HG03571 (cell line): ENCODE data around the gene LNP1.
"Not testable (repeated sequence)": the region's sequence is repeated elsewhere in the genome, so short reads cannot be mapped to it uniquely, and the experiment has no call there.

ENCODE experiments used
- ATAC-seq: cut with Tn5 transposase; IDR thresholded peaks from one replicate; pipeline ENCODE4 v1.9.1; 2021; ENCODE audit not compliant: unreplicated experiment

Gene LNP1

GRCh38 chr3:100429187-100429716 lies 27.9 kb downstream of the LNP1 start:
- no peak for ATAC-seq

GRCh38 chr3:100436951-100437350 lies 35.6 kb downstream of the LNP1 start:
- no peak for ATAC-seq

- ATAC-seq, result no peak
These were observed 36.6 kb downstream of the LNP1 start for GRCh38 chr3:100437721-100438622.

GRCh38 chr3:100438623-100438974 lies 37.3 kb downstream of the LNP1 start:
- no peak for ATAC-seq

GRCh38 chr3:100440895-100441294 lies 39.6 kb downstream of the LNP1 start:
- no peak for ATAC-seq

GRCh38 chr3:100443690-100444089 lies 42.4 kb downstream of the LNP1 start:
- no peak for ATAC-seq

GRCh38 chr3:100447067-100447466 lies 45.7 kb downstream of the LNP1 start:
- ATAC-seq, result not testable (repeated sequence)

- no peak for ATAC-seq
These were observed 46.7 kb downstream of the LNP1 start for GRCh38 chr3:100448079-100448478.

GRCh38 chr3:100449214-100449613 lies 47.9 kb downstream of the LNP1 start:
- no peak for ATAC-seq

GRCh38 chr3:100454677-100455076 lies 53.3 kb downstream of the LNP1 start:
- ATAC-seq, result no peak

GRCh38 chr3:100455841-100456550 lies 54.7 kb downstream of the LNP1 start:
- ATAC-seq, result no peak

GRCh38 chr3:100456745-100457144 lies 55.4 kb downstream of the LNP1 start:
- ATAC-seq, result no peak

GRCh38 chr3:100457811-100458210 lies 56.5 kb downstream of the LNP1 start:
- ATAC-seq, result no peak

GRCh38 chr3:100458814-100459213 lies 57.5 kb downstream of the LNP1 start:
- no peak for ATAC-seq

- no peak for ATAC-seq
These were observed 61.7 kb downstream of the LNP1 start for GRCh38 chr3:100463002-100463401.

GRCh38 chr3:100463646-100464155 lies 62.4 kb downstream of the LNP1 start:
- no peak for ATAC-seq

- ATAC-seq, result no peak
These were observed 64.8 kb downstream of the LNP1 start for GRCh38 chr3:100465892-100466777.

- no peak for ATAC-seq
These were observed 65.8 kb downstream of the LNP1 start for GRCh38 chr3:100467133-100467532.

GRCh38 chr3:100468676-100469075 lies 67.3 kb downstream of the LNP1 start:
- ATAC-seq, result no peak

- no peak for ATAC-seq
These were observed 69.6 kb downstream of the LNP1 start for GRCh38 chr3:100470951-100471350.

GRCh38 chr3:100471444-100471843 lies 70.1 kb downstream of the LNP1 start:
- ATAC-seq, result no peak
